Anterior cingulate cortex (tissue), 58 donors: ENCODE data around the gene ITPKC.
"Not testable (repeated sequence)": the region's sequence is repeated elsewhere in the genome, so short reads cannot be mapped to it uniquely, and the experiment has no call there.

Experiments used
- DNase-seq, 58 donors: peaks; one replicate each; lab custom pipeline; 2025; lab: John Stamatoyannopoulos, UW

The ITPKC gene

GRCh38 chr19:40784146-40784545 is 67.2 kb downstream of the ITPKC start:
- DNase-seq = not testable (repeated sequence)

- DNase-seq = no peak
These were observed 68.6 kb downstream of the ITPKC start for GRCh38 chr19:40785526-40785925.

GRCh38 chr19:40786060-40787037 is 69.4 kb downstream of the ITPKC start:
- DNase-seq = no peak
